ENCODE measurements around the gene ZBTB44.
"Not testable (repeated sequence)": the region's sequence is repeated elsewhere in the genome, so short reads cannot be mapped to it uniquely, and the experiment has no call there.

Gene ZBTB44

GRCh38 chr11:130312046-130312445, 2.7 kb downstream of the ZBTB44 start:
- no peak for DNase-seq

GRCh38 chr11:130310622-130311021, 4.1 kb downstream of the ZBTB44 start:
- no peak for DNase-seq

GRCh38 chr11:130308886-130309285, 5.8 kb downstream of the ZBTB44 start:
- no peak for DNase-seq

- no peak for DNase-seq
Measured at GRCh38 chr11:130308059-130308458, 6.7 kb downstream of the ZBTB44 start.

GRCh38 chr11:130304651-130305050, 10.1 kb downstream of the ZBTB44 start:
- no peak for DNase-seq

GRCh38 chr11:130301002-130301401, 13.7 kb downstream of the ZBTB44 start:
- no peak for DNase-seq

- DNase-seq = no peak
Measured at GRCh38 chr11:130300567-130300966, 14.2 kb downstream of the ZBTB44 start.

- no peak for DNase-seq
Measured at GRCh38 chr11:130299978-130300377, 14.7 kb downstream of the ZBTB44 start.

GRCh38 chr11:130295657-130296056, 19.1 kb downstream of the ZBTB44 start:
- DNase-seq = no peak

GRCh38 chr11:130282111-130282510, 32.6 kb downstream of the ZBTB44 start:
- no peak for DNase-seq

- not testable (repeated sequence) for DNase-seq
Measured at GRCh38 chr11:130281341-130281740, 33.4 kb downstream of the ZBTB44 start.

GRCh38 chr11:130279989-130280388, 34.7 kb downstream of the ZBTB44 start:
- DNase-seq = no peak

- DNase-seq = no peak
Measured at GRCh38 chr11:130278745-130279144, 36.0 kb downstream of the ZBTB44 start.

- DNase-seq = no peak
Measured at GRCh38 chr11:130278151-130278550, 36.6 kb downstream of the ZBTB44 start.

GRCh38 chr11:130272336-130272735, 42.4 kb downstream of the ZBTB44 start:
- DNase-seq = no peak

GRCh38 chr11:130269326-130269943, 45.3 kb downstream of the ZBTB44 start:
- no peak for DNase-seq

- DNase-seq = no peak
Measured at GRCh38 chr11:130263351-130263750, 51.4 kb downstream of the ZBTB44 start.

- no peak for DNase-seq
Measured at GRCh38 chr11:130262424-130262823, 52.3 kb downstream of the ZBTB44 start.

GRCh38 chr11:130261571-130261970, 53.1 kb downstream of the ZBTB44 start:
- no peak for DNase-seq

- DNase-seq = no peak
Measured at GRCh38 chr11:130260742-130261141, 54.0 kb downstream of the ZBTB44 start.

- no peak for DNase-seq
Measured at GRCh38 chr11:130260080-130260627, 54.6 kb downstream of the ZBTB44 start.

- DNase-seq = not testable (repeated sequence)
Measured at GRCh38 chr11:130251763-130252162, 63.0 kb downstream of the ZBTB44 start.

- not testable (repeated sequence) for DNase-seq
Measured at GRCh38 chr11:130249929-130250328, 64.8 kb downstream of the ZBTB44 start.

- DNase-seq = no peak
Measured at GRCh38 chr11:130249371-130249770, 65.3 kb downstream of the ZBTB44 start.

GRCh38 chr11:130247319-130247718, 67.4 kb downstream of the ZBTB44 start:
- no peak for DNase-seq

Measured in activated naive CD4-positive, alpha-beta T cell treated with Interleukin-2 at 50 U/mL for 16 hours (primary cell).